Measurements from ENCODE around the gene MAPK10.

The MAPK10 gene

DNA sequence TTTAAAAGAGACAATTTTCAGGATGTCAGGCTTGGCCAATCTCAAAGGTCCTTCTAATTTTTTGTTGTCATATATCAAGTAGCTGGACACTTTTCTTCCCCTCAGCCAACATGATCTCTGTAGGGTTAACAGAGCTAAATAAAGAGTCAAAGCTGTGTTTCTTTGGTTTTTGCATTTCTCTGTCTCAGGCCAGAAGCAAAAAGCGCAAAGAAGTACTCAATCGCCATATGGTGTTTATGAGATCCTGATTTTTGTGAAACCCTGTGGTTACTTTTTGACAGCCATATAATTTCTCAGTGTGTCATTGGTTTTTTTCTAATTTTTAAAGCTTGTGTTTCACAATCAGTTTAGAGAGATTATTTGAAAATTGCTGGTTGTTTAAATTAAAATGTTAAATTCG, 111.9 kb downstream of the MAPK10 start:
- FAIRE-seq (no peak), DNase-seq (ENCODE audit: insufficient read length, low spot score) (no peak)
- TF ChIP-seq POLR2AphosphoS5 (IDR thresholded peaks at IDR 0.05; ENCODE audit: low read depth, low read length) (no peak), TAF1 (IDR thresholded peaks at IDR 0.05; ENCODE audit: low read depth, low read length) (no peak), POU2F2 (IDR thresholded peaks at IDR 0.05; ENCODE audit: low read depth, low read length) (no peak), PAX5 (IDR thresholded peaks at IDR 0.05; ENCODE audit: insufficient read depth, low read length, severe bottlenecking) (no peak), SPI1 (IDR thresholded peaks at IDR 0.05; ENCODE audit: low read depth, low read length) (no peak), POLR2A (IDR thresholded peaks at IDR 0.05; ENCODE audit: low read depth, low read length) (no peak)

DNA sequence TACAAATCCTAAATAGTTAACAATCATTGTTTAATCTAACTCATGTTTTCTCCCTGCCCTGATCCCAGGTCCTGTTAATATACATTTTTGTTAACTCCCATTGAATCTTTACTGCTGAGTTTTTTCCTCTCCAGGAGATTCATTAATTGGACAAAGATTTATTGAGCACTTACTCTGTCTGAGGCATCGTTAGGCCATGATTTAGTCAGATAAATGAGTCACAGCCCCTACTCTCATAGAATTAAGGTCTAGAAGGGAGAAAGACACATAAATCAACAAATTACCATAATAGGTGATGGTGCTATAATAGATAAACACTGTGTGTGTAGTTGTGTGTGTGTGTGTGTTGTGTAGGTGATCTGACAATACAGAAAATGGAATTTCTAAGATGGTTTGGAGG, 112.5 kb downstream of the MAPK10 start:
- no peak for FAIRE-seq
- no peak for DNase-seq (ENCODE audit: insufficient read length, low spot score)
- TF ChIP-seq TAF1 (IDR thresholded peaks at IDR 0.05; ENCODE audit: low read depth, low read length) (no peak), POLR2AphosphoS5 (IDR thresholded peaks at IDR 0.05; ENCODE audit: low read depth, low read length) (no peak), POLR2A (IDR thresholded peaks at IDR 0.05; ENCODE audit: low read depth, low read length) (no peak), POU2F2 (IDR thresholded peaks at IDR 0.05; ENCODE audit: low read depth, low read length) (no peak), PAX5 (IDR thresholded peaks at IDR 0.05; ENCODE audit: insufficient read depth, low read length, severe bottlenecking) (no peak), SPI1 (IDR thresholded peaks at IDR 0.05; ENCODE audit: low read depth, low read length) (no peak)

DNA sequence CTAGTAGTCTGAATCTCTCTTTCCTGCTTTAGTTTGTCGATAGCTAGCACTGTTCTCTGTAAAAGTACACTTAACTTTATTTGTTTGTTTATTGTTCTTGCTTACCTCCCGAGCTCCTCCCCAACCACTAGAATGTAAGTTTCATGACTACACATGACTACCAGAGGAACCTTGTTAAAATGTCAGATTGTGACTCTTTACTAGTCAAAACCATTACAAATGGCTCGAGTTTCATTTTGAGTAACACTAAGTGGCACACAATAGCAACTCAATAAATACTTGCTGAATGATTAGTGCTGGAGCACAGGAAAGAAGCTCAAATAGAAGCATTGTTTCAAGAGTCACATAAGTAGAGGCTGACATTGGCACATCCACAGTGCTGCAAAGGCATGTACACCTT, 116.1 kb downstream of the MAPK10 start:
- no peak for FAIRE-seq
- no peak for DNase-seq (ENCODE audit: insufficient read length, low spot score)
- TF ChIP-seq POLR2A (IDR thresholded peaks at IDR 0.05; ENCODE audit: low read depth, low read length) (no peak), SPI1 (IDR thresholded peaks at IDR 0.05; ENCODE audit: low read depth, low read length) (no peak), POLR2AphosphoS5 (IDR thresholded peaks at IDR 0.05; ENCODE audit: low read depth, low read length) (no peak), PAX5 (IDR thresholded peaks at IDR 0.05; ENCODE audit: insufficient read depth, low read length, severe bottlenecking) (no peak), POU2F2 (IDR thresholded peaks at IDR 0.05; ENCODE audit: low read depth, low read length) (no peak)

DNA sequence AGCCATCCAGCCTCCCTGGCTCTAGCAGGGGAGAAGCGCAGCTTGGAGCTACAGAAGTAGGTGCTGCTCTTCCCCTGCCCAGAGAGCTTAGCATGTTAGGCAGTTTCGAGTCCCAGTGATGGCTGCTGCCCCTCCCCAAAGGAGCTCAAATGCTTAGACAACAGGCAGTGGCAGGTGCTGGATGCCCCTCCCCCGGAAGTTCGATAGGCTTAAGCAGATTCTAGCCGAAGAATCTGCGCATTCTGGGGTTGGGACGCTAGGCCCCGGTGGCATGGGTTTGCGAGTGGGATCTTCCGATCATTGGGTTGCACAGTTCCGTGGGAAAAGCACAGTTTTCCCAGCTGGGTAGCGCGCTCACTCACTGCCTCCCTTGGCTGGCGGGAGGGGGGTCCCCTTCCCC, 117.2 kb downstream of the MAPK10 start:
- DNase-seq (ENCODE audit: insufficient read length, low spot score) (no peak), FAIRE-seq (no peak)
- no peak for TF ChIP-seq POLR2A (IDR thresholded peaks at IDR 0.05; ENCODE audit: low read depth, low read length)
- no peak for TF ChIP-seq TAF1 (IDR thresholded peaks at IDR 0.05; ENCODE audit: low read depth, low read length)
- no peak for TF ChIP-seq POU2F2 (IDR thresholded peaks at IDR 0.05; ENCODE audit: low read depth, low read length)
- no peak for TF ChIP-seq PAX5 (IDR thresholded peaks at IDR 0.05; ENCODE audit: insufficient read depth, low read length, severe bottlenecking)
- TF ChIP-seq POLR2AphosphoS5 (IDR thresholded peaks at IDR 0.05; ENCODE audit: low read depth, low read length), result no peak
- TF ChIP-seq SPI1 (IDR thresholded peaks at IDR 0.05; ENCODE audit: low read depth, low read length), result no peak

DNA sequence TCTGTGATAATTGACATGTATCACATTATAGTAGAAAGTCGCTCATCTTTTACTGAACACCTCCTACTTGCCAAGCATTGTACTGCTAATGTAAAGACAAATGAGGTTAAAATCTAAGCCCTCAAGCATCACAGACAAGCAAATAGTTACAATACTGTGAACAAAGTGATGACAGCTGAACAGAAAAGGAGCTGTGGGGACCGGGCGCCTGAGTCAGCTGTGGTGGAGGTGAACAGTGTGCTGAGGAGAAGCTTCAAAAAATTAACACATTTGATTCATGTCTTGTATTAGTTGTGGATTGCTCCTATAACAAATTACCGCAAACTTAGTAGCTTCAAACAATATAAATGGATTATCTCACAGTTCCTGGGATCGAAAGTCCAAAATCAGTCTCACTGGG, 124.3 kb downstream of the MAPK10 start:
- TF ChIP-seq POU2F2 (IDR thresholded peaks at IDR 0.05; ENCODE audit: low read depth, low read length) (no peak), POLR2AphosphoS5 (IDR thresholded peaks at IDR 0.05; ENCODE audit: low read depth, low read length) (no peak)
- DNase-seq (ENCODE audit: insufficient read length, low spot score) (no peak), FAIRE-seq (no peak)

DNA sequence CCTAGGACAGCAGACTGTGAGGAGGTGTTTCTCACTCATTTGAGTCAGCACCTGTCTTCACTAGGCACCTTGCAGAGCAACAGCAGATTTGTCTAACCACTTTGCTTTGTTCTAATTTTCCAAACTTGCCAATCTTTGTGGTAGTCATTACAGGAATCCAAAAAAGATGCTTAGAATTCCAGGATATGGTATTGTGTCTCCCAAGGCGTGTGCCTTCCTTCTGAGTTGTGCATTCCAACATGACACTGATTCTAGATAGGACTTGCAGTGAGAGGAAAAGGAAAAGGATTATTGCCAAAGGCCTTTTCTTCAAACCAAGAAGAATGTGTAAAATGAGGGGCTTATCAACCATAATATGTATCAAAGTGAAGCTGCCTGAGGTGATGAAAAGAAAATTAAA, 126.2 kb downstream of the MAPK10 start:
- FAIRE-seq (no peak), DNase-seq (ENCODE audit: insufficient read length, low spot score) (no peak)
- no peak for TF ChIP-seq TAF1 (IDR thresholded peaks at IDR 0.05; ENCODE audit: low read depth, low read length)
- TF ChIP-seq POU2F2 (IDR thresholded peaks at IDR 0.05; ENCODE audit: low read depth, low read length), result no peak
- no peak for TF ChIP-seq POLR2A (IDR thresholded peaks at IDR 0.05; ENCODE audit: low read depth, low read length)
- TF ChIP-seq SPI1 (IDR thresholded peaks at IDR 0.05; ENCODE audit: low read depth, low read length), result no peak
- no peak for TF ChIP-seq POLR2AphosphoS5 (IDR thresholded peaks at IDR 0.05; ENCODE audit: low read depth, low read length)
- TF ChIP-seq PAX5 (IDR thresholded peaks at IDR 0.05; ENCODE audit: insufficient read depth, low read length, severe bottlenecking), result no peak

DNA sequence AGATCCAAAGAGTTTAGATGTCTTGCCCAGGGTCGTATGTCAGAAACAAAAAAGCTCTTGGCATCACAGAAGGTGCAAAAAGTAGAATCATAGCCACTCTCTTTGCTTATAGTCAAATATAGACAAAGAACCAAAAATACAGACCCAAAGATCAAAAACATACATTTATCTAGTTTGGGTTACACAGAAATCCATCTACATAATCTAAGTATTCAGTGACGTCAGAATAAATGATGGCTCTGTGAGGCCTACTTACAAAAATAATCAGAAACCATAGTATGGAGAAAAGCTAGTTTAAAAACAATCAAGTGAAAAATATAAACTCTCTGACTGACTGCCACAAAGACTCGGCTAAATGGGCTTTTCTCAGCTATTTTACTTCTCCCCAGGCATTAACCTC, 126.8 kb downstream of the MAPK10 start:
- no peak for FAIRE-seq
- TF ChIP-seq POLR2AphosphoS5 (IDR thresholded peaks at IDR 0.05; ENCODE audit: low read depth, low read length), result no peak
- TF ChIP-seq PAX5 (IDR thresholded peaks at IDR 0.05; ENCODE audit: insufficient read depth, low read length, severe bottlenecking), result no peak
- TF ChIP-seq TAF1 (IDR thresholded peaks at IDR 0.05; ENCODE audit: low read depth, low read length), result no peak
- no peak for TF ChIP-seq SPI1 (IDR thresholded peaks at IDR 0.05; ENCODE audit: low read depth, low read length)
- TF ChIP-seq POLR2A (IDR thresholded peaks at IDR 0.05; ENCODE audit: low read depth, low read length), result no peak
- TF ChIP-seq POU2F2 (IDR thresholded peaks at IDR 0.05; ENCODE audit: low read depth, low read length), result no peak
- no peak for DNase-seq (ENCODE audit: insufficient read length, low spot score)

DNA sequence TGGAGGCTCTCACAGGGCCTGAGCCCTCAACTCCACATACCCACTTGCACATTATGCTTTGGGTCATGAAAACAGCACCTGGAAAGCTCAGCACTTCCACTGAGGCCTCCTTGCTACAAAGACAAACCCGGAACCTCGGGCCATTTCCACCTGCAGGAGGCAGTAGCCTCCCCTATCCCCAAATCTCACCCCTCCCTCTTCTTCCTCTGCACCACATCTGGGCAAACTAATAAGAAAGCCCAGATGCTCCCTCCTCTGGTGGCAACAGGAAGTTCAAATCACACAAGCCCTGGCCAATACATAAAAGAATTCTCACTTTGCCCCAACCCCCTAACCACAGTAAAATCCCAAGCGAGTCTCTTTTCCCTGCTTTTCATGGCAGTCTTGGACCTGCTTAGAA, 136.4 kb downstream of the MAPK10 start:
- FAIRE-seq, result no peak
- peak; percentile 2 for DNase-seq (ENCODE audit: insufficient read length, low spot score)

DNA sequence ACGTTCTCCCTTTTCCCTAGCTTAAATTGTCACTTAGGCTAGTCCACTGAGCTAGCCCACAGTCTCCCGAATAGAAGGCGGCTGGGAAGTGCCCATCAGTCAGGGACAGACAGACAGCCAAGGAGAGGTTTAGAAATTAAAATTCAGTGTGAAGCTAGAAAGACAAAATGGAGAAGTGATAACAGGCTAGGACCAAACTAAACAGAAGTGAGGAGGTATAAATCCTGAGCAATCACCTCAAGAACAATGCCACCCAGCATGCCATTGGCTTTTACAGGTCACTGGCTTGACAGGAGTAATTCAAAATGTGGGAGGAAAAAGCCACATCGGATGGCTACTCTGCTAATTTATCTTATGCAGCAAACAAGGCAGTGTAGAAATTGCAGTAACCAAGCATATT, 138.9 kb downstream of the MAPK10 start:
- no peak for FAIRE-seq
- no peak for DNase-seq (ENCODE audit: insufficient read length, low spot score)
- TF ChIP-seq PAX5 (IDR thresholded peaks at IDR 0.05; ENCODE audit: insufficient read depth, low read length, severe bottlenecking) (no peak), POLR2AphosphoS5 (IDR thresholded peaks at IDR 0.05; ENCODE audit: low read depth, low read length) (no peak), POU2F2 (IDR thresholded peaks at IDR 0.05; ENCODE audit: low read depth, low read length) (no peak), SPI1 (IDR thresholded peaks at IDR 0.05; ENCODE audit: low read depth, low read length) (no peak), POLR2A (IDR thresholded peaks at IDR 0.05; ENCODE audit: low read depth, low read length) (no peak), TAF1 (IDR thresholded peaks at IDR 0.05; ENCODE audit: low read depth, low read length) (no peak)

More for the DNA sequence above, 136.4 kb downstream of the MAPK10 start:
- no peak for TF ChIP-seq POLR2A (IDR thresholded peaks at IDR 0.05; ENCODE audit: low read depth, low read length)
- TF ChIP-seq POU2F2 (IDR thresholded peaks at IDR 0.05; ENCODE audit: low read depth, low read length), result no peak
- TF ChIP-seq TAF1 (IDR thresholded peaks at IDR 0.05; ENCODE audit: low read depth, low read length), result no peak
- no peak for TF ChIP-seq PAX5 (IDR thresholded peaks at IDR 0.05; ENCODE audit: insufficient read depth, low read length, severe bottlenecking)
- no peak for TF ChIP-seq POLR2AphosphoS5 (IDR thresholded peaks at IDR 0.05; ENCODE audit: low read depth, low read length)
- TF ChIP-seq SPI1 (IDR thresholded peaks at IDR 0.05; ENCODE audit: low read depth, low read length), result no peak

DNA sequence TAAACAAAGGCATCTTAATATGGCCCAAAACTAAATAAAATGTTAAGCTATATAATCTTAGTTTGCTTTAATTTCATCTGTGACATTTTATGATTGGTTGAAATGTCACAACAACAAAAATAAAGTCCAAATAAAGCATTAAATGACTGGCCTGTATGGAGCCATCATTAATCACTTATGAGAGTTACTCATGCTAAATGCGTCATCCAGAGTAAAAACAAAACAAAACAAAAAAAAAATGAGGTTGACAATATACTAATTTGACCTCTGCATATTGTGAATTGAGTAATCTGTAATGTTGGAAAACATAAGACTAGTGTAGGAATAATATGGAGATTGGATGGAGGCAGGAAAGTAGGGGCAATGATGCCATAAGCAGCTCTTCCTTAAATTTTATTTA, 139.7 kb downstream of the MAPK10 start:
- no peak for TF ChIP-seq SPI1 (IDR thresholded peaks at IDR 0.05; ENCODE audit: low read depth, low read length)
- no peak for TF ChIP-seq PAX5 (IDR thresholded peaks at IDR 0.05; ENCODE audit: insufficient read depth, low read length, severe bottlenecking)
- no peak for TF ChIP-seq POU2F2 (IDR thresholded peaks at IDR 0.05; ENCODE audit: low read depth, low read length)
- no peak for TF ChIP-seq POLR2AphosphoS5 (IDR thresholded peaks at IDR 0.05; ENCODE audit: low read depth, low read length)
- TF ChIP-seq TAF1 (IDR thresholded peaks at IDR 0.05; ENCODE audit: low read depth, low read length), result no peak
- no peak for TF ChIP-seq POLR2A (IDR thresholded peaks at IDR 0.05; ENCODE audit: low read depth, low read length)
- FAIRE-seq (no peak), DNase-seq (ENCODE audit: insufficient read length, low spot score) (no peak)
